ENCODE measurements around the gene BHLHE23. TPM values are rescaled to one million over a fixed set of nuclear protein-coding genes. Genes with fewer than 3 reads are reported as not detected.

Gene BHLHE23
- total RNA-seq: not detected

DNA sequence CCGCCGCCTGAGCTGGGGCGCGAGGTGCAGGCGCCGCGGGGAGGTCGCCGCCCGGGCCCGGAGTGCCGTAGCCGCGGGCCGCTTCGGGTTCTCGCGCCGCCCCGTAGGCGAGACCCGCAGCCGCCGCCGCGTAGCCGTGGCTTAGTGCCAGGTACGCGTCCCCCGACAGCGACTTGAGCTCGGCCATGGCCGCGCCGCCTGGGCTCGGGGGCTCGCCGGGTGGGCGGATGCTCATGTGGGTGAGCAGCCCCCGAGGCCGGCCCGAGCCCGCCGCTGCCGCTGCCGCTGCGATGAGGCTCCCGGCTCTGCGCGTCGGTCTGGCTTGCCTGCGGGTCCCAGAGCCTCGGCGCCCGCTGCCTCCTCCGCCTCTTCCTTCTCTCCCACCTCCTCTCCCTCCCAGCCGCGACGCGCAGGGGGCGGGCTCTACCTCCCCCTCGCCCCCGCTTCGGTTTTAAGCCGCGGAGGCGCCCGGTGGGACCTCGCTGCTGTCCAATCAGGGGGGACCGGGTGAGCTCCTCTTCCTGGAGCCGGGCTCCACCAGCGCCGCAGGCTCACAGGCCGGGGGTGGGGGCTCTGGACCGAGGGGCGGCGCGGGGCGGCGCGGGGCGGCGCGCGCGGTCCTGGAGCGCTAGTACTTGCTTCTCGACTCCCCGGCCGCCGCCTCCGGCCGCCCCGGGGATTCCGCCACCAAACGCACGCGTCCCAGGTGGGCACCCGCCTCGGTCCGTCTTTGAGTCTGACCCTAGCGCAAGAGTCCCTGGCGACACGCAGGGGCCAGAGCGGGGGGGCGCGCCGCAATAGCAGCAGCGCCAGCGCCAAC, at the start of gene BHLHE23:
Gene BHLHE23 (minus strand): TSS at position 425 of the 820 bp plus-strand sequence. CDS start 190 bp downstream, at position 235.
- Mint-ChIP-seq H3K4me1 (ENCODE audit: low read depth in 2 of 2) (peaks cover 7 to 8% of the 10 kb centered on the region in 2 donors), H3K4me3 (no peak within 1 kb of the TSS), H3K27me3 (peaks cover 24 to 28% of the 10 kb centered on the region in 2 donors), H3K27ac (no peak within 1 kb of the TSS), H3K9me3 (no peaks in the 10 kb centered on the region), H3K36me3 (no peaks in the 10 kb centered on the region)
- ATAC-seq: no peak
- DNase-seq (ENCODE audit: low spot score): no peak

DNA sequence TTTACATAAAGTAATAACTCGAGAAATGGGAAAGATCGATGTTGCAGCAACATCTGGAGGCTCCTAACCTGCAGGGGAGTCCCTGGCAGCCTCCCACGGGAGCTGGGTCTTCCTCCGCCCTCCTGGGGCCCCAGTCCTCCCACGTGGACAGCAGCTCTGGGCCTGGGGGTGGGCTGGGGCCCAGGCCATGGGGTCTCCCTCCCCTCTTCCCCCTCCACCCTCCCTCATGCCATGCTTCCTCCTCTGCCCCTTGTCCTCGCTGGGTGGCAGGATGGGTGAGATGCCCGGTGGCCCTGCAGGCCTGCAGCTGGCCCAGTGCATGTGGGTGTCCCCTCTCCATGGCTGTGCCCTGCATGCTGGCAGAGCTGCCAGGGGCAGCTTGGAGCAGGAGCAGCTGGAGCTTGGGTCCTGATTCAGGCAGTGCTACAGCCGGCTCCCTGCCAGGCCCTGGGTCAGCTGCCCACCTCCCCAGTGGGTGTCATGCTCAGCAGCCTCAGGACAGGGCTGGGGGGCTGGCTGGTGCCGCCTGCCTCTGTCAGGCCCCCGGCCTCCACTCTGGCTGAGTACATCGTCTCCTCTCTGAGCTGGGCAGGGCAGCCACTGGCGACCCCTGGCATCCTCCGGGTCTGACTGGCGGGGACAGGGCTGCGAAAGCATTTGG, 48.9 kb upstream of the BHLHE23 start:
- H3K36me3 Mint-ChIP-seq: no peaks in the 10 kb centered on the region
- no peak overlapping the region for H3K27ac Mint-ChIP-seq
- H3K27me3 Mint-ChIP-seq: peaks cover 7 to 11% of the 10 kb centered on the region in 2 donors
- DNase-seq (ENCODE audit: low spot score) (peak; percentile 52), ATAC-seq (no peak)
- no peaks in the 10 kb centered on the region for H3K4me1 Mint-ChIP-seq (ENCODE audit: low read depth in 2 of 2)
- H3K9me3 Mint-ChIP-seq: no peaks in the 10 kb centered on the region
- H3K4me3 Mint-ChIP-seq: no peak overlapping the region

DNA sequence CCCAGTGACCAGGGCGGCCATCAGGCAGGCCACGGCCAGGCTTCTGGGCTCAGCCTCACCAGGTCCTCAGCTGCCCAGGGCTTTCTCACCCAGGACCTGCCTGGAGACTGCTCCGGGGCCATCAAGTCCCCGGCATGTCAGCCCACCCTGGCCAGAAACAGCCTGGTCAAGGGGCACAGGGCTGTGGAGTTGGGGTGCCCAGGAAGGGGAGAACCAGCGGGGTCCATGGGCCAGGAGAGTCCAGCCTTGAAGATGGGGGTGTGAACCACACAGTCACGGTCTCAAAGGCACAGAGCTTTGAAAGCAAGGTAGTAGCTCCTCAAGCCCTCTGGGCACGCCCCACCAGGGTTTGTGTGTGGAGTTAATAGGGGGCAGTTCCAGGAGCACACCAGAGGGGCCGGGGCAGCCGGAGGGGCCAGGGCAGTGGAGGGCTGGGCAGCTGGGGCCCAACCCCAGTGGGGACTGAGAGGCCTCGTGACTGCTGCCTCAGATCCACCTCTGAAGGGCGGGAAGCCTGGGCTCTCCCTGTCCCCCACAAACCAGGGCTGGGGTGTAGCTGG, 48.0 kb upstream of the BHLHE23 start:
- H3K9me3 Mint-ChIP-seq: no peaks in the 10 kb centered on the region
- H3K4me1 Mint-ChIP-seq (ENCODE audit: low read depth in 2 of 2): no peaks in the 10 kb centered on the region
- no peak overlapping the region for H3K27ac Mint-ChIP-seq
- H3K27me3 Mint-ChIP-seq: peaks cover 7 to 11% of the 10 kb centered on the region in 2 donors
- DNase-seq (ENCODE audit: low spot score) (peak; percentile 54), ATAC-seq (peak in 1 of 2 donors; percentile 9)
- no peak overlapping the region for H3K4me3 Mint-ChIP-seq
- no peaks in the 10 kb centered on the region for H3K36me3 Mint-ChIP-seq

DNA sequence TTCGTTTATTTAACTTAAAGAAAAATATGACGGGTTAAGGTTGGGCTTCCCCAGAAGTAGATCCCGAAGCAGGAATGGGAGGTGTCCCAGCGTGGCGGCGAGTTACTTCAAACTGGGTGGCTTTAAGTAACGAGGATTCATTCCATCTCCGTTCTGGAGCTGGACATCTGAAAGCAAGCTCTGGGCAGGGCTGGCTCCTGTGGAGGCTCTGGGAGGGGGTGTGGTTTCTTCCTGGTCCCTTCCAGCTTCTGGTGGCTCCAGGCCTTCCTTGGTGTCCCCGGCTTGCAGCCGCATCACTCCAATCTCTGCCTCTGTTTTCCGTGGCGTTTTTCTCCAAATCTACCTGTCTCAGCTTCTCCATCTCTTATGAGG, 47.3 kb upstream of the BHLHE23 start:
- no peaks in the 10 kb centered on the region for H3K4me1 Mint-ChIP-seq (ENCODE audit: low read depth in 2 of 2)

DNA sequence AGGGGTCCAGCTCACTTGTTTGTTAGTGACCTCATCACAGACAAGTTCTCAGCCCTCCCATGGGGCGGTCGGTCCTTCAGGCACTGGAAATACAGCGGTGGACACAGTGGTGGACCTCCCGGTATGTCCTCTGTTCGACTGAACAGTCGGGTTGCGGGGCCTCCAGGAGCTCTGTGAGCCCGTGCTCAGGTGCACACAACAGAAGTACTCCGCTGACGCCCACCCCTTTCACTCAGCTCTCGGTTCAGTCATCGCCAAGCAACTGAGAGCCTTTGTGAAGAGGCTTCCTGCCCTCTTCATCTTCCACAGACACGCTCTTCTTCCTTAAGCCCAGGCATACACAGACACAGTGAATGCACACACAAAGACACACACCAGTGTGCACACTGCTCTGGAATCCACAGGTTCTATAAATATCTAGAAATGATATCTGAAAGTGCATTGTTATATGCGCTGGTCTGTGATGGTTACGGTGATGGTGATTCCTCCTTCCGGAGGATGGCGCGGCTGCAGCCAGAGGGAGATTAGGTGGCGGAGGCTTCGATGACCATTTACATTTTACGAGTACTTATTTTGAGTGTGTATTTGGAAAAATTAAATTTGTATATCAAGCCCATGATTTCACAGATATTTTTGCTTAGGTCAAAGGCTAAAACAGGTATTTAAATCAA, 46.8 kb upstream of the BHLHE23 start:
- Mint-ChIP-seq H3K4me3 (no peak overlapping the region), H3K4me1 (ENCODE audit: low read depth in 2 of 2) (no peaks in the 10 kb centered on the region), H3K9me3 (no peaks in the 10 kb centered on the region), H3K27ac (no peak overlapping the region), H3K36me3 (no peaks in the 10 kb centered on the region), H3K27me3 (peaks cover 7 to 11% of the 10 kb centered on the region in 2 donors)
- DNase-seq (ENCODE audit: low spot score) (no peak), ATAC-seq (no peak)

More for the DNA sequence above, 47.3 kb upstream of the BHLHE23 start:
- Mint-ChIP-seq H3K27ac (no peak overlapping the region), H3K9me3 (no peaks in the 10 kb centered on the region), H3K36me3 (no peaks in the 10 kb centered on the region), H3K27me3 (peaks cover 7 to 11% of the 10 kb centered on the region in 2 donors), H3K4me3 (no peak overlapping the region)
- no peak for ATAC-seq
- no peak for DNase-seq (ENCODE audit: low spot score)

DNA sequence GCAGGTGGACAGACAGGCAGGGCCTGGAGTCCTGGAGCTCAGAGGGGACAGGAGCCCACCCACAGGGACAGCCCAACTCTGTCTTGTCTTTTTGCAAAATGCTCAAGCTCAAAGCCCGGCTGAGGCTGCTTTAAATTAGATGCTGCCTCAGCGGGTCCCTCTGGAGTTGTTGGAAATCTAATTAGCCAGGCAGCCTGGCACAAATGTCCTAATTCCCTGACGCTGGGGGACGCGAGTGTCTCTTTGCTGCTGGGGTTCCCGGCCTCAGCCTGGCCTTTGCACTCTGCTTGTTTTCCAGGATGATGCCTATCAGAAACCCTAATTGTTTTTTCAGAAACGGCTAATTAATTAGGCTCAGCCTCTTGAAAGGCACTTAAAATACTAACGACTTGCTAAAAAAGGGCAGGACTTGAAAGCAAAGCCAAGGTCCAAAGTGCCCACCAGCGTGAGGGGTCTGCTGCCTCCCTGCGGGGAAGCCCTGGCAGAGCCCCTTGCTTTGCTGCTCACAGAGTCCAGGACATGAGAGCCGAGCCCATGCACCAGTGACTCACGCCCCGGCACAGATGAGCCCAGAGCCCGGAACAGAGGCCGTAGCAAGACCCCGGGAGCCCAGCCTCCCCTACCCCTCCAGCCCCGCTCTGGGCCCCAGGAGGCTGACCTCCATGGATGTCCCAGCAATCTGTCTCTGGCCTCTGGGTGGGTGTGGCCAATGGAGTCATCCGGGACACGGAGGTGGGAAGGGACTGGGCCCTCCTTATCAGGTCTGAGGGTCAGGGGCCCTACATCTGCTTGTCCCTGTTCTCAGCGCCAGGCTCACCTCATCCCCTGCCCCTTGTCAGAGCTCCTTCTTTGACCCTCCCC, 46.0 kb upstream of the BHLHE23 start:
- Mint-ChIP-seq H3K36me3 (no peaks in the 10 kb centered on the region), H3K4me1 (ENCODE audit: low read depth in 2 of 2) (no peaks in the 10 kb centered on the region), H3K9me3 (no peaks in the 10 kb centered on the region), H3K27ac (no peak overlapping the region), H3K27me3 (peaks cover 7 to 11% of the 10 kb centered on the region in 2 donors), H3K4me3 (no peak overlapping the region)
- ATAC-seq: peak in 1 of 2 donors; percentile 12
- DNase-seq (ENCODE audit: low spot score): peak; percentile 25

DNA sequence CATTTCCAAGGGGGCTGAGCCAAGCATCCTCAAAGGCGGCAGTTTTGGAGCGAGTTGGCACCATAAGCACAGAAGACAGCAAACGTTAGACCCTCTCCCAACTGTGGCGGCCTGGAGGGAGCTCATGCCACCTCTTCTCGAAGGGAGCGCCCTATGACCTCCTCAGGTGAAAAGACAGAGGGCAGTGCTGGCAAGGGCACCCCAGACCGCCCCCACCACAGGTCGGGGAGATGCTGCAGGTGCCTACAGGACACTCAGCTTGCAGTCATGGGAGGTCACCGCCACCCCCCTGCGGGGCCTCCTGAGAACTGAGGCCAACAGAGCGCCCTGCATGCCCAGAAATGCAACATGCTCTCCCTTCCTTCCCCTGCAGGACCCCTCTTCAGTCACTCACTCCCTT, 45.1 kb upstream of the BHLHE23 start:
- no peak overlapping the region for H3K27ac Mint-ChIP-seq
- H3K36me3 Mint-ChIP-seq: no peaks in the 10 kb centered on the region
- no peaks in the 10 kb centered on the region for H3K9me3 Mint-ChIP-seq
- peak; percentile 55 for DNase-seq (ENCODE audit: low spot score)
- H3K4me3 Mint-ChIP-seq: no peak overlapping the region
- no peaks in the 10 kb centered on the region for H3K4me1 Mint-ChIP-seq (ENCODE audit: low read depth in 2 of 2)
- no peak for ATAC-seq
- peaks cover 7 to 11% of the 10 kb centered on the region in 2 donors for H3K27me3 Mint-ChIP-seq

DNA sequence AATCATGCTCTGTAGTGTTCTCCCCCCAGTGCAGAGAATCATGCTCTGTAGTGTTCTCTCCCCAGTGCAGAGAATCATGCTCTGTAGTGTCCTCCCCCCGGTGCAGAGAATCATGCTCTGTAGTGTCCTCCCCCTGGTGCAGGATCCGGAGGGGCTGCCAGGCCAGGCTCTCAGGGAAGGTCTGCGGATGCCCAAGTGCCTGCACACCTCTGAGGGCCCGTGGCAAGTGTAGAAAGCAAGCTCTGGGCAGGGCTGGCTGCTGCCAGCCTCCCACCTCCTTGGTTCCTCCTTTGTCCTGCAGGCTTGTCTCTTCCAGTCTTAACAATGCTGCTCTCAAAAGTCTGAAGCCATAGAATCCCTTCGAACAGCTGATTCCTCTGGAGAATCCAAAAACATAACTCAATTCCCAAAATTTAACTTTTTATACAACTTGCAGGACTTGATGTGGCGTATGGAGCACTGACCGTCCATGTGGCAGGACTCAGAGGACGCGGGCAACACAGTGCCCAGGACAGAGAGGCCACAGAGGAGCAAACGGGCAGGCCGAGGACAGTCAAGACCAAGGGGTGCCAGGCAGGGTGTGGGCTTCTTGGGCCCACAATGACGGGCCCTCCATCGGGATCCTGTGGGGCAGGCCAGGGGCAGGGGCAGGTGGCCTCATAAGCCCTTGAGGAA, 44.6 kb upstream of the BHLHE23 start:
- Mint-ChIP-seq H3K27ac (no peak overlapping the region), H3K36me3 (no peaks in the 10 kb centered on the region), H3K4me1 (ENCODE audit: low read depth in 2 of 2) (no peaks in the 10 kb centered on the region), H3K27me3 (peaks cover 7 to 11% of the 10 kb centered on the region in 2 donors), H3K4me3 (no peak overlapping the region), H3K9me3 (no peaks in the 10 kb centered on the region)
- ATAC-seq (no peak), DNase-seq (ENCODE audit: low spot score) (no peak)

DNA sequence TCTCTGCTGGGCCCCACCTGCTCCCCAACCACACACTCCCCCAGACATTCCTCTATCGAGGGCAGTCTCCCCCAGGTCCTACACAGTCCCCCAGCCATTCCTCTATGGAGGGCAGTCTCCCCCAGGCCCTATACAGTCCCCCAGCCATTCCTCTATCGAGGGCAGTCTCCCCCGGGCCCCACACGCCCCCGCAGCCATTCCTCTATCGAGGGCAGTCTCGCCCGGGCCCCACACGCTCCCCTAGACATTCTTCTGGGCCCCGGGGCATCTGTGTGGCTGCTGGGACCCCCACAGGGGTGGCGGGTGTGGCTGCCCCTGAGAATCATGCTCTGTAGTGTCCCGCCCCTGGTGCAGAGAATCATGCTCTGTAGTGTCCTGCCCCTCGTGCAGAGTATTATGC, 43.6 kb upstream of the BHLHE23 start:
- ATAC-seq (no peak), DNase-seq (ENCODE audit: low spot score) (peak; percentile 48)
- H3K36me3 Mint-ChIP-seq: no peaks in the 10 kb centered on the region
- no peaks in the 10 kb centered on the region for H3K4me1 Mint-ChIP-seq (ENCODE audit: low read depth in 2 of 2)
- H3K27me3 Mint-ChIP-seq: peaks cover 7 to 13% of the 10 kb centered on the region in 2 donors
- H3K27ac Mint-ChIP-seq: no peak overlapping the region
- no peaks in the 10 kb centered on the region for H3K9me3 Mint-ChIP-seq
- no peak overlapping the region for H3K4me3 Mint-ChIP-seq

DNA sequence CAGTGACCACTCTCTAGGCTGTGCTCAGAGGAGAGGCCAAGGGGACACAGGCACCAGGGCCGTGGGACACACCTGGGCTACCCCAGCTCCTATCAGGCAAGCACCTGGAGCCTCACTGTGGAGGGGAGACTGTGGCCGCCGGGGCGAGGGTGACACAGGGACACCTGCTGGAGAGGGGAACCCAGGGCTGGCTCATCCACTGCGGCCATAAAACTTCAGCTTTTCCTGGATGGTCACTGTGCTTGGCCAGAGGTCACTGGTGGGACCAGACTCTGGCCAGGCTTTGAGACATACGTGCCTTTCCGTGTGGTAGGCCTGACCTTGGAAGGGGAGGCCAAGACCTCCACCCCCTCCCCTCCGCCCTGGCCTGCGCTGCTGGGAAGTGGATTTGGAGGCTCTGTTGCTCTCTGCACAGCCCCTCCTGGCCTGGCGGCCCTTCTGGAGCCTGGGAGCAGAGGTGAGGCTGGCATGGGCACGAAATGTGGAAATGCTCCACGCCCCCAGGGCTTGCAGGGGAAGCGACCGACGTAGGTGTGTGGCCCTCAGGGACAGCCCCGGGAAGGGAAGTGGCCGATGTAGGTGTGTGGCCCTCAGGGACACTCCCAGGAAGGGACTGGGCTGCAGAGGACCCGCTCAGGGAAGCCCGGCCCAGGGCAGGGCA, 42.9 kb upstream of the BHLHE23 start:
- no peak for ATAC-seq
- H3K4me1 Mint-ChIP-seq (ENCODE audit: low read depth in 2 of 2): no peaks in the 10 kb centered on the region
- no peaks in the 10 kb centered on the region for H3K9me3 Mint-ChIP-seq
- no peak for DNase-seq (ENCODE audit: low spot score)
- H3K27ac Mint-ChIP-seq: no peak overlapping the region
- H3K27me3 Mint-ChIP-seq: peaks cover 7 to 13% of the 10 kb centered on the region in 2 donors
- H3K36me3 Mint-ChIP-seq: no peaks in the 10 kb centered on the region
- H3K4me3 Mint-ChIP-seq: no peak overlapping the region

DNA sequence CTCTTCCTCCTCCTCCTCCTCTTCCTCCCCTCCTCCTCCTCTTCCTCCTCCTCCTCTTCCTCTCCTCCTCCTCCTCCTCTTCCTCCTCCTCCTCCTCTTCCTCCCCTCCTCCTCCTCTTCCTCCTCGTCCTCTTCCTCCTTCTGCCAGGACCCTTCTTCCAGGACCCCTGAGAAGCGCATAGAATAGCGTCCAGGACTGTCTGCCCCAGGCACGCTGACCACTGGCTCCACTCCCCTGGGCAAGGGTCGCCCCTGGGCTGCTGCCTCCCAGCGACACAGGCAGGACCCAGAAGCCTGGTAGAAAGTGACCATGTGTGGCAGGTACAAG, 42.4 kb upstream of the BHLHE23 start:
- Mint-ChIP-seq H3K36me3 (no peaks in the 10 kb centered on the region), H3K27me3 (peaks cover 7 to 13% of the 10 kb centered on the region in 2 donors), H3K4me1 (ENCODE audit: low read depth in 2 of 2) (no peaks in the 10 kb centered on the region), H3K4me3 (no peak overlapping the region), H3K27ac (no peak overlapping the region), H3K9me3 (no peaks in the 10 kb centered on the region)
- DNase-seq (ENCODE audit: low spot score): no peak
- ATAC-seq: no peak

DNA sequence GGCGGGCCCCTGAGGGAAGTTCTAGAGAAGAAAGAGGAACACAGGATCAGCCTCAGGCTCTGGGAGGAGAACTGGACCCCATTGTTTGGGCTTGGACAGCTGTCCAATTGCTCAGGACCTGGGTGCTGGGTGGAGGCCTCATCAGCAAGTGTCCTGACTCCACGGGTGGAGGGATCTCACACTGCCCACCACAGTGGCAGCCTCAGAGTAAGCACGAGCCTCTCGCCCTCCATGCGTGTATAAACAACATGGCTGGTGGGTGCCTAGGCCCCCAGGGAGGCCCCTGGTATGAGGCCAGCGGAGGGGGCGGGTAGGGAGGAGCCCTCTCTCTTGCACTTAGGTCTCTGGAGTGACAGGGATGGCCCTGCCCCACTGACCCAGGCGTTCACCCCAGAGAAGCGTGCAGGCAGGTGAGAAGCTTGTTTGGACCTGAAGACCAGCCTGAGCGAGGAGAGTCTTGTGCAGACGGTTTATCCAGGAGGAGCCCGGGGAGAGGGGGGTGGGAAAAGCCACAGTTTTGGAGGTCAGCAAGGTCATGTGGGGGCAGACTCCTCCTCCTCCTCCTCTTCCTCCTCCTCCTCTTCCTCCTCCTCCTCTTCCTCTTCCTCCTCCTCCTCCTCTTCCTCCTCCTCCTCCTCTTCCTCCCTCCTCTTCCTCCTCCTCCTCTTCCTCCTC, 41.9 kb upstream of the BHLHE23 start:
- Mint-ChIP-seq H3K4me3 (no peak overlapping the region), H3K9me3 (no peaks in the 10 kb centered on the region), H3K27ac (no peak overlapping the region), H3K27me3 (peaks cover 4 to 12% of the 10 kb centered on the region in 2 donors), H3K4me1 (ENCODE audit: low read depth in 2 of 2) (no peaks in the 10 kb centered on the region), H3K36me3 (no peaks in the 10 kb centered on the region)
- no peak for DNase-seq (ENCODE audit: low spot score)
- no peak for ATAC-seq
